DND-41 (cell line): Measurements from ENCODE around the gene AGAP1.

Experiments
- ATAC-seq: fragments of 200-7000 bp; cut with Tn5 transposase; 3 replicates; pipeline ENCODE4 v1.9.1; 2021; ENCODE audit warnings: low read depth; ENCODE audit not compliant: insufficient read depth
- DNase-seq: peaks from one replicate; pipeline ENCODE4 v3.0.0-alpha.2; 2020
- H2AFZ ChIP-seq: 2 replicates; pipeline ENCODE4 v1.6.0; 2012; ENCODE audit warnings: low read depth, low read length
- H3K27ac ChIP-seq: 2 replicates; pipeline ENCODE4 v1.5.1; 2012; ENCODE audit warnings: low read length, inconsistent platforms
- H3K27me3 ChIP-seq: fragments of 200-600 bp; sonication (generic); 2 replicates; pipeline ENCODE4 v1.6.0; 2012; ENCODE audit warnings: low read length, mild to moderate bottlenecking, inconsistent platforms; ENCODE audit not compliant: insufficient read depth, poor library complexity
- H3K36me3 ChIP-seq: 2 replicates; pipeline ENCODE4 v1.5.1; 2012; ENCODE audit warnings: low read length, inconsistent platforms; ENCODE audit not compliant: insufficient read depth
- H3K4me1 ChIP-seq: 2 replicates; pipeline ENCODE4 v1.5.1; 2012; ENCODE audit warnings: mild to moderate bottlenecking, low read length; ENCODE audit not compliant: insufficient read depth
- H3K4me2 ChIP-seq: 2 replicates; pipeline ENCODE4 v1.6.0; 2012; ENCODE audit warnings: mild to moderate bottlenecking, moderate library complexity, low read length, inconsistent platforms; ENCODE audit not compliant: insufficient read depth
- H3K4me3 ChIP-seq, 2 experiments: fragments of 200-600 bp in 1 of 2; shearing (Covaris generic) in 1 of 2; 2 replicates each; pipeline ENCODE4 v1.5.1; 2012 to 2016; ENCODE audit warnings: inconsistent platforms in 2 of 2, low read length in 2 of 2, mild to moderate bottlenecking in 2 of 2, low read depth in 1 of 2, moderate library complexity in 1 of 2
- H3K79me2 ChIP-seq: 2 replicates; pipeline ENCODE4 v1.6.0; 2012; ENCODE audit warnings: low read length, inconsistent platforms; ENCODE audit not compliant: insufficient read depth
- H3K9ac ChIP-seq: 2 replicates; pipeline ENCODE4 v1.6.0; 2012; ENCODE audit warnings: low read depth, mild to moderate bottlenecking, inconsistent platforms, low read length, moderate library complexity
- H3K9me3 ChIP-seq: 2 replicates; pipeline ENCODE4 v1.5.1; 2012; ENCODE audit warnings: low read length, moderate library complexity, mild to moderate bottlenecking, inconsistent platforms; ENCODE audit not compliant: insufficient read depth, severe bottlenecking
- H4K20me1 ChIP-seq: 2 replicates; pipeline ENCODE4 v1.6.0; 2012; ENCODE audit warnings: low read length; ENCODE audit not compliant: insufficient read depth
- CTCF ChIP-seq: IDR thresholded peaks from 2 replicates; pipeline ENCODE4 v1.5.1; 2012; ENCODE audit warnings: borderline replicate concordance, low read length, moderate library complexity, mild to moderate bottlenecking; ENCODE audit not compliant: poor library complexity, severe bottlenecking; ENCODE audit errors: extremely low read depth
- EZH2 ChIP-seq: IDR thresholded peaks from 3 replicates; pipeline ENCODE4 v1.6.1; 2012; ENCODE audit warnings: borderline replicate concordance, low read depth, mild to moderate bottlenecking, moderate library complexity, low read length, inconsistent platforms; ENCODE audit not compliant: severe bottlenecking

AGAP1 gene

DNA sequence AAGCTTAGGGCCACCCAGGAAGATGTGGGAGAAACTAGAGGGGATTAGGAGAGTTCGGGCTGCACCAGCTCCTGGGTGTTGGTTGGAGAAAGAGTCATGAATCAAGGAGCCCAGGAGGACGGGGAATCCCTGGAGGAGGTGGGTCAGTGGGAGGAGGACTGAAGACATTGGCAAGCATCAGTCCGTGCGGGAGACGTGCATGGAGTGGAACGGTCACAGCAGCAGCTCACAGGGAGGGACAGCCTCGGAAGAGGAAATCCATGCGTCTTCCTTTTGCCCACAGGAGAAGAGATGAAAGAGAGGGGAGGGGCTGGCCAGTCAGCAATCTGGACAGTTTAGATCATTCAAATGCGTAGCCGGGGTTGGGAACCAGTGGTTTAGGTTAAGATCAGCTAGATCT lies 495.7 kb downstream of the AGAP1 start:
- TF ChIP-seq EZH2 (no peak), CTCF (no peak)
- DNase-seq (no peak), ATAC-seq (no peak)
- H4K20me1 ChIP-seq = peaks cover 3% of the 10 kb centered on the region; the same call in 1 of the 2 replicates
- no peaks in the 10 kb centered on the region for H3K9me3 ChIP-seq
- no peaks in the 10 kb centered on the region for H3K27me3 ChIP-seq
- H3K4me2 ChIP-seq = no peak overlapping the region
- H3K79me2 ChIP-seq = no peaks in the 10 kb centered on the region
- no peak overlapping the region for H3K9ac ChIP-seq
- no peak overlapping the region for H3K27ac ChIP-seq
- H3K36me3 ChIP-seq = no peaks in the 10 kb centered on the region; the same call in 1 of the 2 replicates
- H2AFZ ChIP-seq = no peak overlapping the region
- H3K4me1 ChIP-seq = no peaks in the 10 kb centered on the region
- H3K4me3 ChIP-seq = no peak overlapping the region

- Histone ChIP-seq H3K27me3 (no peaks in the 10 kb centered on the region), H3K36me3 (no peaks in the 10 kb centered on the region; the same call in 1 of the 2 replicates), H3K4me2 (no peak overlapping the region), H3K9me3 (no peaks in the 10 kb centered on the region), H4K20me1 (peaks cover 3% of the 10 kb centered on the region; the same call in 1 of the 2 replicates), H3K9ac (no peak overlapping the region), H2AFZ (no peak overlapping the region), H3K4me3 (no peak overlapping the region), H3K4me1 (no peaks in the 10 kb centered on the region), H3K27ac (no peak overlapping the region), H3K79me2 (no peaks in the 10 kb centered on the region)
- TF ChIP-seq CTCF = no peak
- no peak for TF ChIP-seq EZH2
- ATAC-seq (no peak), DNase-seq (no peak)
These were observed 496.5 kb downstream of the AGAP1 start for GRCh38 chr2:235990344-235990743.

DNA sequence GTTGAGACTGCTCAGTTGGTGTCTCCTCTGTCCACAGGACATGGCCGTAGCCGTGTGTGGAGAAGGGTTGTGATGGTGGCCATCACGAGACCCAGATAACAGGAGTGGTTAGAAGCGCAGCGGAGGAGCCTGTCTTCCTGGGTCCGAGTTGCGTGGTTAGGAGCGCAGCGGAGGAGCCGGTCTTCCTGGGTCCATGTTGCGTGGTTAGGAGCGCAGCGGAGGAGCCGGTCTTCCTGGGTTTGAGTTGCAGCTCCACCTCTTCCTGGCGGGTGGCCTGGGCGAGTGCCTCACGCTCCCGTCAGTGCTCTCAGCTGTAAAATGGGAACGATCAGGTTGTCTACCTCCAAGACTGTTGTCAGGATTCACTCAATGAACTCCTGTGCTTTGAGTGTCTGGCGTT lies 498.2 kb downstream of the AGAP1 start:
- H3K27me3 ChIP-seq = no peaks in the 10 kb centered on the region
- H3K9ac ChIP-seq = no peak overlapping the region
- DNase-seq = no peak
- H3K4me3 ChIP-seq = no peak overlapping the region
- ATAC-seq = no peak
- H3K4me2 ChIP-seq = no peak overlapping the region
- no peak overlapping the region for H3K27ac ChIP-seq
- H4K20me1 ChIP-seq = peaks cover 3% of the 10 kb centered on the region; the same call in 1 of the 2 replicates
- H3K9me3 ChIP-seq = no peaks in the 10 kb centered on the region
- no peak for TF ChIP-seq CTCF
- TF ChIP-seq EZH2 = no peak
- no peaks in the 10 kb centered on the region for H3K79me2 ChIP-seq
- H3K4me1 ChIP-seq = no peaks in the 10 kb centered on the region
- no peaks in the 10 kb centered on the region; the same call in 1 of the 2 replicates for H3K36me3 ChIP-seq
- no peak overlapping the region for H2AFZ ChIP-seq

- H3K27ac ChIP-seq = no peak overlapping the region
- no peak overlapping the region for H3K9ac ChIP-seq
- no peaks in the 10 kb centered on the region for H3K9me3 ChIP-seq
- no peak for TF ChIP-seq CTCF
- no peak for TF ChIP-seq EZH2
- H3K4me1 ChIP-seq = no peaks in the 10 kb centered on the region
- H3K27me3 ChIP-seq = no peaks in the 10 kb centered on the region
- no peak overlapping the region for H3K4me3 ChIP-seq
- H3K79me2 ChIP-seq = no peaks in the 10 kb centered on the region
- no peaks in the 10 kb centered on the region; the same call in 1 of the 2 replicates for H4K20me1 ChIP-seq
- H3K4me2 ChIP-seq = no peak overlapping the region
- DNase-seq (no peak), ATAC-seq (no peak)
- no peaks in the 10 kb centered on the region for H3K36me3 ChIP-seq
- no peak overlapping the region for H2AFZ ChIP-seq
These were observed 502.6 kb downstream of the AGAP1 start for GRCh38 chr2:235996419-235996818.
